ENCODE results near the gene CTSK.
"Not testable (repeated sequence)": the region's sequence is repeated elsewhere in the genome, so short reads cannot be mapped to it uniquely, and the experiment has no call there.

Gene CTSK

DNA sequence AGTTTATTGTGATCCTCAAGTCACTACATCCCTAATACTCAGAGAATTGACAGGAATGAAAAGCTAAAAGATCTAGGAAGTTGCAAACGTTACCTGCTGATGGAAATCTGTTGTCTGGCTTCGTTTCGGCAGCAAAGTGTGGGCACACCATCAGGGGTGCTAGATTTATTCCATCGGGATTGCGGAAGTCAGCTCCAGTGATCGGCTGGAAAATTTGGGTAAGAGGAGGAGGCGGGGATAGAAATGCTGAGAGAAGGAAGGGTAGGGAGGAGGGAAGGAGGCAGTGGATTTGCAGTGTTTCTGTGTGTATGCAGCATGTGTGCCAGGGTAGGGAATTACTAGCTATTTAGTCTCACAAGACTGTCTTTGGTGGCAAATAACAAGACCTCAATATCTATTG is at the start of gene CTSK:
Gene CTSK, minus strand, starts transcription at position 140 of the 400 bp plus-strand sequence. CDS start 1,455 bp downstream, outside the sequence.
- DNase-seq (ENCODE audit: low spot score): no peak
- FAIRE-seq: no peak

DNA sequence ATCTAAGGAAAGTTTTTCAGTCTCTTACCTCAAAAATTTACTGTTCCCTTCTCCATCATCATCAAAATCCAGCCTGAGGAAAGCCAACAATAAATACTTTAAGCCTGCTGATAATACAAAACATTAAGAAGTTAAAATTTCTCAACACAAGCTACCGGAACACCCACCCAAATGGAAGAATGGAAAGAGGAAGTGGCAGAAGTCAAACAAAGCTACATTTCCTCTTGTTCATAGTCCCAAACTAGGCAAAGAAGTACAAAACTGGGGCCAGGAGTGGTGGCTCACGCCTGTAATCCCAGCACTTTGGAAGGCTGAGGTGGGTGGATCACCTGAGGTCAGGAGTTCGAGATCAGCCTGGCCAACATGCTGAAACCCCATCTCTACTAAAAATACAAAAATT is 44.7 kb upstream of the CTSK start:
- not testable (repeated sequence) for FAIRE-seq

GRCh38 chr1:150850801-150851362 is 42.8 kb upstream of the CTSK start:
- FAIRE-seq; DNase-seq (ENCODE audit: low spot score): not testable (repeated sequence)

More for the DNA sequence above, 44.7 kb upstream of the CTSK start:
- DNase-seq (ENCODE audit: low spot score): not testable (repeated sequence)

GRCh38 chr1:150846473-150847146 is 38.5 kb upstream of the CTSK start:
- DNase-seq (ENCODE audit: low spot score): no peak
- FAIRE-seq: no peak

DNA sequence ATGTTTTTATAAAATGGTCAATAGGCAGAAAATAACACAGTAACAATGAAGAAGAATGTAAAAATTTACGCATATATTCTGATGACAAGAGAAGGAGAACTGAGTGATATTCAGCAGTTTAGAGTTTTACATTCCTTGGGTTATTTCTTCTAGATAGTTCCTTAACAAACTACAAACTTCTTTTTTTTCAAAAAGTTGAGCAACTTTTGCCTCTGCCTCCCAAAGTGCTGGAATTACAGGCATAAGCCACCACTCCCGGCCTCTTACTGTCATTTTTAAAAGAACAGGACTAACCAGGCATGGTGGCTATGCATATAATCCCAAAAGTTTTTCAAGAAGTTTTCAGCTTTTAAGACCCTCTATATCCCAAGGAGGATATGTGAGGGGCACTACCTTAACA is 35.4 kb upstream of the CTSK start:
- FAIRE-seq: no peak

GRCh38 chr1:150842964-150843363 is 34.9 kb upstream of the CTSK start:
- FAIRE-seq: no peak
- DNase-seq (ENCODE audit: low spot score): no peak

More for the DNA sequence above, 35.4 kb upstream of the CTSK start:
- no peak for DNase-seq (ENCODE audit: low spot score)

GRCh38 chr1:150842343-150842742 is 34.3 kb upstream of the CTSK start:
- FAIRE-seq: no peak
- no peak for DNase-seq (ENCODE audit: low spot score)

- FAIRE-seq: no peak
- no peak for DNase-seq (ENCODE audit: low spot score)
Measured at GRCh38 chr1:150841626-150842025, 33.6 kb upstream of the CTSK start.

DNA sequence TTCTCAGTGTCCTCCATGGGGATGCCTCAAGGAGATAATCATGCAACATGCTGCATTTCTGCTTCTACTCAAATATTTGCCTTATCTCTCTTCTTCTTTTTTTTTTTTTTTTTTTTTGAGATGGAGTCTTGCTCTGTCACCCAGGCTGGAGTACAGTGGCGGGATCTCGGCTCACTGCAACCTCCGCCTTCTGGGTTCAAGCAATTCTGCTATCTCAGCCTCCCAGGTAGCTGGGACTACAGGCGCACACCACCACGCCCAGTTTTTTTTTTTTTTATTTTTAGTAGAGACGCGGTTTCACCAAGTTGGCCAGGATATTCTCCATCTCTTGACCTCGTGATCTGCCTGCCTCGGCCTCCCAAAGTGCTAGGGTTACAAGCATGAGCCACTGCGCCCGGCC is 32.8 kb upstream of the CTSK start:
- DNase-seq (ENCODE audit: low spot score); FAIRE-seq: not testable (repeated sequence)

GRCh38 chr1:150836129-150836773 is 28.2 kb upstream of the CTSK start:
- DNase-seq (ENCODE audit: low spot score): no peak
- FAIRE-seq: no peak

GRCh38 chr1:150833961-150834360 is 25.9 kb upstream of the CTSK start:
- FAIRE-seq; DNase-seq (ENCODE audit: low spot score): not testable (repeated sequence)

GRCh38 chr1:150832597-150832996 is 24.5 kb upstream of the CTSK start:
- FAIRE-seq (no peak), DNase-seq (ENCODE audit: low spot score) (no peak)

DNA sequence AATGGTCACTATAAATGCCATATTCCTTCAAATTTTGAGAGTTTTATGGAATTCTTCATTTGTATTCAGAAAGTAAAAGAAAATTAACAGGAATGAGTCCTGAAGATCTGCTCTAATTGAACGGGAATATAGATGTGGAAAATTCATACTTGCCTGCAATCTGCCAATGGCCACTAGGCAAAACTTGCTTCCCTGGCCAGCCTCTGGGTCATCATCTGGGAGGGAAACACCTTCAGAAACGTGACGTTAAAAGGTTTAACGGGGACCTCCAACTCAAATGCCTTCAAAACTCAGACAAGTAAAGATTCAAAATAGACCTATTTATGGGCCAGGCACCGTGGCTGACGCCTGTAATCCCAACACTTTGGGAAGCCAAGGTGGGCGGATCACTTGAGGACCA is 21.7 kb upstream of the CTSK start:
- FAIRE-seq: no peak
- peak; percentile 12 for DNase-seq (ENCODE audit: low spot score)

GRCh38 chr1:150826299-150826698 is 18.2 kb upstream of the CTSK start:
- FAIRE-seq (no peak), DNase-seq (ENCODE audit: low spot score) (no peak)

GRCh38 chr1:150820730-150821512 is 12.9 kb upstream of the CTSK start:
- FAIRE-seq (no peak), DNase-seq (ENCODE audit: low spot score) (no peak)

DNA sequence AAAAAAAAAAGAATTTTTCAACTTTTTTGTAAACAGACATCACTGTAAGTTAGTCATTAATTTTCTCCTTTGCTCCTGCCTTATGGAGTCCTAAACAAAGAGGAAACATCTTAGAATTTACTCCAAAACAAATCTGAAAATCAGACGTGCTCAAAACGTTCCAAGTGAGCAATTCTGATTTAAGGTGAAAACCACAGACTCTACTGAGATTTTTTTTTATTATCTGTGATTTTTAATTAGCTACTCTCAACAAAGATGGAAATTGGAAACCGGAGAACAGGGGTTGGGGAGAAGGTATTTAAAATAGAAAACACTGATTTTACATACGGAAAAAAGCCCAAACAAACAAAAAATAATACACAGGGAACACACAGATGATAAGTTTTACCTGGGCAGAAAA is 7.8 kb upstream of the CTSK start:
- no peak for FAIRE-seq

GRCh38 chr1:150813028-150813707 is 5.1 kb upstream of the CTSK start:
- FAIRE-seq (no peak), DNase-seq (ENCODE audit: low spot score) (peak; percentile 48)

More for the DNA sequence above, 7.8 kb upstream of the CTSK start:
- no peak for DNase-seq (ENCODE audit: low spot score)

DNA sequence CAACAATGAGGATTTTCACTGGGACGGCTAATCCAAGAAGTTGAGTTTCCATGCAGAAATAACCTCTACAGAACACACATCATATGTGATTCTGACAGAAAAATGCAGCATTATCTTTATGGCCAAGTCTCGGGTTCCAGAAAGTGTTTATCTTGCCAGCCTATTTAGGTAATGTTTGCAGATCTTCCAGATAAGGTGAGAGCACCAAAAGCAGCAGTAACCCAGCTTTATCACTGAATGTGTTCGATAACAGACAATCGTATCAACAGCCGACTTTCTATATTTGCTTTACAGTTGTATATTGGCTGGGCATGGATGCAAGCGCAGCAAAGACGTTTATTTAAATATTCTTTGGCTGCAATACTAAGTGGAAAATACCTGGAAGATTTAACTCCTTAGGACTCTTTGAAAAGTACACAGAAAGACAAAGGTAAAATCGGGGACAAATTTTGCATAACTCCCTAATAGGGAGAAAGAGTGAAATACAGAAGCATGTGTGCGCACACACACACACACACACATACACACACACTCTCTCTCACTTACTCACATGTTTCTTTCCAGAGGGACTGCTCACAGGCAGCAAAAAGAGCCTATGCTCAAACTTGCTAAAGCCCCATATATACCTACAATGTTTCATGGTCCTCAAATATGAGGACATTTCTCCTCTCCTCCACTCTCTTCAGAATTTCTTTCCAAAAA is 3.0 kb upstream of the CTSK start:
- no peak for DNase-seq (ENCODE audit: low spot score)
- no peak for FAIRE-seq

DNA sequence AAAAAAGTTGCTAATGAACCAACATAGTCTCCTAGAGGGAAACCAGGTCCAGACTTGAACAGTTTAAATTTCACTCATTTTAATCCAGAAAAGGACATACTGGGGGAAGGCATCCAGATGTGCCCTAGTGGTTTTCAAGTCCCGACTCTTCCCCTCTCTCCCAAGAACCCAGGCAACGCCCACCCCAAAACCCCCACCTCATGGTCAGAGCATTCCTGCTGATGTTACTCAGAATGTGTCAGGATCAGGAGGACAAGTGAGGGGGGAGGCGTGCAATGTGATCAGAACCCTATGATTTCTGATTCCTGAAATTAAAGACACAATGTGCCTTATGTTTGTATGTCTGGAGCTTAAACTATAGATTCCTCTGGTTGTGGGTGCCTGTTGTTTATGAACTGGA is 1.6 kb upstream of the CTSK start:
- FAIRE-seq (no peak), DNase-seq (ENCODE audit: low spot score) (no peak)

- FAIRE-seq: no peak
- DNase-seq (ENCODE audit: low spot score): no peak
Measured at GRCh38 chr1:150808846-150809245, 786 bp upstream of the CTSK start.
